Measurements from ENCODE around the gene ZNF630. TPM values are rescaled to one million over a fixed set of nuclear protein-coding genes. Genes with fewer than 3 reads are reported as not detected.

ZNF630 gene
- total RNA-seq, 1 experiment from 2014 or later = 1.5 TPM

- H4K20me1 ChIP-seq (ENCODE audit: control insufficient read depth, insufficient read depth, insufficient read length) = no peaks in the 10 kb centered on the region
- no peak overlapping the region for H3K9ac ChIP-seq (ENCODE audit: extremely low read depth, insufficient read length, low read length)
- H4K8ac ChIP-seq (replicated peaks; ENCODE audit: insufficient read length, low read depth, low read length) = no peak overlapping the region
- H3K79me2 ChIP-seq (ENCODE audit: insufficient read depth, low read length) = no peaks in the 10 kb centered on the region
- Mint-ChIP-seq H3K27ac (no peak overlapping the region), H3K4me3 (no peak overlapping the region), H3K4me1 (no peaks in the 10 kb centered on the region), H3K36me3 (ENCODE audit: insufficient read depth in 1 of 3, low read depth in 3 of 3) (peaks cover 30 to 38% (median 32%) of the 10 kb centered on the region in 3 experiments), H3K27me3 (ENCODE audit: low read depth) (no peaks in the 10 kb centered on the region; the same call in 1 of the 2 replicates), H3K9me3 (peaks cover 72 to 85% of the 10 kb centered on the region in 2 experiments)
- H4K91ac ChIP-seq (ENCODE audit: insufficient read length, low read depth, low read length) = no peak overlapping the region
- no peak overlapping the region for H3K27ac ChIP-seq (ENCODE audit: insufficient read length, low read depth, low read length)
- no peak overlapping the region for H3K4ac ChIP-seq (ENCODE audit: low read depth, low read length)
- H2BK15ac ChIP-seq (ENCODE audit: low read depth, low read length) = no peak overlapping the region
- H3K23ac ChIP-seq (ENCODE audit: insufficient read length, low read depth, low read length) = no peak overlapping the region
- H2BK20ac ChIP-seq (ENCODE audit: low read depth, low read length, poor library complexity, severe bottlenecking) = no peak overlapping the region
- H3K79me1 ChIP-seq (ENCODE audit: insufficient read depth, low read depth, low read length, poor library complexity, severe bottlenecking) = no peaks in the 10 kb centered on the region
- no peak overlapping the region for H2BK120ac ChIP-seq (ENCODE audit: low read depth, low read length, poor library complexity, severe bottlenecking)
- no peak overlapping the region for H3K56ac ChIP-seq (ENCODE audit: insufficient read length, low read depth, low read length)
- H3K9me3 ChIP-seq (ENCODE audit: control insufficient read depth, low read depth, low read length) = peaks cover 25% of the 10 kb centered on the region
- H2AK5ac ChIP-seq (ENCODE audit: insufficient read length, low read length) = no peak overlapping the region
- WGBS (ENCODE audit: extremely low coverage, insufficient read length, low lambda C conversion rate) = no CpG with 5 or more reads among the region's 4 CpGs
- H2BK12ac ChIP-seq (ENCODE audit: insufficient read length, low read depth, low read length) = no peak overlapping the region
- no peaks in the 10 kb centered on the region for H3K23me2 ChIP-seq (ENCODE audit: insufficient read length, low read depth, low read length, poor library complexity, severe bottlenecking)
- no peak for DNase-seq
- no peak overlapping the region for H2AFZ ChIP-seq (ENCODE audit: low read length)
- no peak overlapping the region for H3T11ph ChIP-seq (ENCODE audit: low read length)
- no peak overlapping the region for H3K18ac ChIP-seq (ENCODE audit: insufficient read length, low read depth, low read length)
- H3K4me1 ChIP-seq (ENCODE audit: insufficient read depth, low read length) = no peaks in the 10 kb centered on the region
- H3K4me2 ChIP-seq (ENCODE audit: insufficient read depth, insufficient read length, low read length) = no peak overlapping the region
- H3K27me3 ChIP-seq (ENCODE audit: insufficient read depth, low read length) = no peaks in the 10 kb centered on the region
- no peak overlapping the region for H4K5ac ChIP-seq (ENCODE audit: insufficient read length, low read depth, low read length)
- H2BK5ac ChIP-seq (ENCODE audit: insufficient read length, low read length) = no peak overlapping the region
- no peak for TF ChIP-seq CTCF (conservative IDR thresholded peaks at IDR 0.05)
- H3K14ac ChIP-seq (ENCODE audit: insufficient read depth, low read length) = no peak overlapping the region
Measured at GRCh38 chrX:48064261-48064660, 7.2 kb downstream of the ZNF630 start.
